HFF-Myc (cell line): ENCODE results near the gene LRRN4.
A peak's percentile ranks its signal among the peaks of the same experiment; 100 is the strongest.

ENCODE experiments used
- DNase-seq: peaks from one replicate; pipeline ENCODE4 v3.0.0-alpha.2; 2011; ENCODE audit warnings: low read depth; ENCODE audit errors: extremely low read depth
- H3K4me3 ChIP-seq: replicated peaks from 2 replicates; pipeline ENCODE4 v1.5.1; 2011; ENCODE audit warnings: low read depth, mild to moderate bottlenecking, control low read depth, low read length
- CTCF ChIP-seq: IDR thresholded peaks from 2 replicates; pipeline ENCODE4 v1.5.1; 2012; ENCODE audit warnings: mild to moderate bottlenecking, low read depth, low read length, control low read depth; ENCODE audit errors: missing control alignments

The LRRN4 gene

GRCh38 chr20:6053064-6053775 lies 640 bp downstream of the LRRN4 start:
- no peak overlapping the region for H3K4me3 ChIP-seq
- no peak for DNase-seq
- no peak for TF ChIP-seq CTCF

GRCh38 chr20:6051505-6051904 lies 2.4 kb downstream of the LRRN4 start:
- no peak for DNase-seq
- no peak for TF ChIP-seq CTCF
- H3K4me3 ChIP-seq = peak overlapping the region; percentile 35

GRCh38 chr20:6048391-6048790 lies 5.5 kb downstream of the LRRN4 start:
- no peak for DNase-seq
- TF ChIP-seq CTCF = no peak

GRCh38 chr20:6046432-6046831 lies 7.4 kb downstream of the LRRN4 start:
- no peak for DNase-seq
- no peak overlapping the region for H3K4me3 ChIP-seq
- no peak for TF ChIP-seq CTCF

More at GRCh38 chr20:6048391-6048790, 5.5 kb downstream of the LRRN4 start:
- H3K4me3 ChIP-seq = no peak overlapping the region

GRCh38 chr20:6045566-6045965 lies 8.3 kb downstream of the LRRN4 start:
- TF ChIP-seq CTCF = no peak
- DNase-seq = no peak
- H3K4me3 ChIP-seq = no peak overlapping the region

GRCh38 chr20:6044115-6044514 lies 9.7 kb downstream of the LRRN4 start:
- DNase-seq = no peak
- no peak overlapping the region for H3K4me3 ChIP-seq
- TF ChIP-seq CTCF = no peak

- H3K4me3 ChIP-seq = no peak overlapping the region
- no peak for DNase-seq
- TF ChIP-seq CTCF = no peak
Observed at GRCh38 chr20:6041808-6042265, 12.0 kb downstream of the LRRN4 start.
